Measurements from ENCODE around the gene PPP2R2C.

The PPP2R2C gene

GRCh38 chr4:6403400-6403685, 69.1 kb downstream of the PPP2R2C start:
- DNase-seq (ENCODE audit: low read depth in 1 of 2, low spot score in 1 of 2): no peak
- Histone ChIP-seq H3K4me3 (replicated peaks; ENCODE audit: insufficient read depth, low read length) (no peak overlapping the region), H3K27ac (replicated peaks) (no peak overlapping the region), H3K27me3 (ENCODE audit: insufficient read depth, poor library complexity, severe bottlenecking) (peaks cover 14% of the 10 kb centered on the region)
- TF ChIP-seq POLR2AphosphoS5 (IDR thresholded peaks at IDR 0.05; ENCODE audit: low read depth): no peak
- no peak for TF ChIP-seq REST (IDR thresholded peaks at IDR 0.05; ENCODE audit: insufficient replicate concordance, low read depth)
- TF ChIP-seq GABPA (IDR thresholded peaks at IDR 0.05; ENCODE audit: low read depth): no peak
- no peak for TF ChIP-seq CTCF (IDR thresholded peaks at IDR 0.05; ENCODE audit: insufficient read depth, low read length)
- no peak for TF ChIP-seq SPI1 (IDR thresholded peaks at IDR 0.05; ENCODE audit: borderline replicate concordance, low read depth)

- DNase-seq (ENCODE audit: low read depth in 1 of 2, low spot score in 1 of 2): no peak
- Histone ChIP-seq H3K27ac (replicated peaks) (no peak overlapping the region), H3K4me3 (replicated peaks; ENCODE audit: insufficient read depth, low read length) (no peak overlapping the region), H3K27me3 (ENCODE audit: insufficient read depth, poor library complexity, severe bottlenecking) (peaks cover 14% of the 10 kb centered on the region)
- no peak for TF ChIP-seq REST (IDR thresholded peaks at IDR 0.05; ENCODE audit: insufficient replicate concordance, low read depth)
- TF ChIP-seq GABPA (IDR thresholded peaks at IDR 0.05; ENCODE audit: low read depth): no peak
- no peak for TF ChIP-seq POLR2AphosphoS5 (IDR thresholded peaks at IDR 0.05; ENCODE audit: low read depth)
- TF ChIP-seq SPI1 (IDR thresholded peaks at IDR 0.05; ENCODE audit: borderline replicate concordance, low read depth): no peak
- no peak for TF ChIP-seq CTCF (IDR thresholded peaks at IDR 0.05; ENCODE audit: insufficient read depth, low read length)
Measured at GRCh38 chr4:6402566-6403399, 69.6 kb downstream of the PPP2R2C start.

GRCh38 chr4:6401797-6402196, 70.6 kb downstream of the PPP2R2C start:
- TF ChIP-seq REST (IDR thresholded peaks at IDR 0.05; ENCODE audit: insufficient replicate concordance, low read depth) (no peak), CTCF (IDR thresholded peaks at IDR 0.05; ENCODE audit: insufficient read depth, low read length) (no peak), SPI1 (IDR thresholded peaks at IDR 0.05; ENCODE audit: borderline replicate concordance, low read depth) (no peak), GABPA (IDR thresholded peaks at IDR 0.05; ENCODE audit: low read depth) (no peak), POLR2AphosphoS5 (IDR thresholded peaks at IDR 0.05; ENCODE audit: low read depth) (no peak)
- Histone ChIP-seq H3K4me3 (replicated peaks; ENCODE audit: insufficient read depth, low read length) (no peak overlapping the region), H3K27me3 (ENCODE audit: insufficient read depth, poor library complexity, severe bottlenecking) (peaks cover 14% of the 10 kb centered on the region), H3K27ac (replicated peaks) (no peak overlapping the region)
- DNase-seq (ENCODE audit: low read depth in 1 of 2, low spot score in 1 of 2): no peak

Measured in HL-60 (cell line).